GOT3 (cell line): ENCODE results near the gene FOXC1.

ENCODE experiments used
- DNase-seq: peaks from one replicate; lab custom pipeline; 2025; ENCODE audit warnings: mixed read lengths; lab: John Stamatoyannopoulos, UW

FOXC1 gene

DNA sequence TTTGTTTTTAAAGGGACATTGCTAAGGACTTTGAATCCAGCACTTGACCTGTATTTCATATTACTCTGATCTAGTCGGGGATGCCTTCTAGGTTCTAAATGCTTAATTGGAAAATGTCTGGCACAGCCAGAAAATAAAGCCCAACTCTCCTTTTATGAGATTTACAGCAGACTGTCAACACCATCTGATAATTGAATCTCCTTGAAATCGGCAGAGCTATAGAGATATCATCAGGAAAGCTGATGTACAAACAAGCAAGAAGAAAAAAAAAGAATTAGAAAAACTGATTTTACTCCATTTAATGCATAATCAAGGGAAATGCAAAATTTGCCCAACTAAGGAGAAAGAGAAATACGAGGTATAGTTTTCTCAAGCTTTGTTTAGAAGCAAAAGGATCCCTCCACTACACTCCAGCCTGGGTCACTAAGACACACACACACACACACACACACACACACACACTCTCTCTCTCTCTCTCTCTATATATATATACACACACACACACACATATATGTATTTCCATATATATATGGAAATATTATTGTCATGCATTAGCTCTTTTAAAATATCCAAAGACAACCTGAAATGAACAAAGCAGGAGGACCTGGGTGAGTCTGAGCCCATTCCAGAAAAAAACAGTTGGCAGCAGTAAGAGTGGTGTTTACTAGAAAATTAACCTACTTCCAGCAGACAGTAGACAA is 9.5 kb upstream of the FOXC1 start:
- no peak for DNase-seq

DNA sequence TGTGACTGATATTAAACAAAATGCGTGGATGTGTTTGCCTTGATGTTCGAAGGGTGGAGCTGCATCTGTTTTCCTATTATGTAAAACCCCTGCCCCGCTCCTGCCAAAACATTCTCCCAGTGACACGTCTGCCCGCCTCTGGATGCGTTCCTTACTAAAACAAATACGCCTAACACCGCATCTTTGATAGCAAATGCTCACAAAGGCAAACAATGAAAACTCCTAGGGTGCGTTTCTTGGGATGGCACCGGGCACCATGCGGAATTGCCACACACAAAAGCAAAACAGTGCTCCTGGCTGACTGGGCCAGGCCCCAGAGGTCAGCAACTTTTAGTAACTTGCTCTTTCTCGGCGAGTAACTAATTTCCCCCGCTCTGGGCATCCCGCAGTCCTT is 9.0 kb upstream of the FOXC1 start:
- no peak for DNase-seq

DNA sequence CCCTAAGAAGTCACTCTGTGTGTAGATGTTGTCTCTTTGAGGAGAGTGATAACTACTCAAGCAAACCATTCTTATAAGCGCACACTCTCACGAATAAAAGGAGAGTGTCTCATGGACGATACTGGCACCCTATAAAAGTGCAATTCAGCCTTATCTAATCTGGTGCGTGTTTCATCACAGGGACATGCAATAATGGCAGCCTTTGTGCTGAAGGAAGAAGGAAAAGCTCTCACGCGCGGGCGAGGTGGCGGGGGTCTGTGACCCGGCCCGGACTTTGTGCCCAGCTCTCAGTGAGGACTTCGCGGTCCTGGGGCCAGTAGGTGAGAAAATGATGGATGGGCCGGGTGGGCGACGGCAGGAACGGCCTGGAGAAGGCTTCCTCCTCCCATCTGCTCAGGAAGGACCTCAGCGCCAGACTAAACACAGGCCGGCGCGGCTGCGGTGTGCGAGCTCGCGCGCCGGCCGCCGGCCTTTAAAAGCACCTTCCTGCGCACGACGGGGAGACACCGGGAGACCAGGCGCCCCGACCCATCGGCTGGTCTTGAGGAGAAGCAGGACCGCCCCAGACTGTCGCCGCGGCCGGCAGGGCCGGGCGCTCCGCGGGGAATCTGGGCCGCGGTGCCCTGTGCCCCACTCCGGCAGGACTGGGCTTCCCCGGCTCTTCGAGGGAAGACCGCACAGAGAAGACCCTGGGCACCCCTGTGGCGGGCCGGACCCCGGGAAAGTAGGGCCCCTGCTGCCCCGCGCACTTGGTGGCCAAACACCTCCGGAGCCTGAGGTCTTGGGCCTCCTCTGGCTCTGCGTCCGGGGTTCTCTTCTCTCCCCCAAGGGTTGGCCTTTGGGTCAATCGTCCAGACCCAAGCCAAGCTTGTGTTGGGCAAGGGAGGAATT is 8.3 kb upstream of the FOXC1 start:
- DNase-seq = no peak

DNA sequence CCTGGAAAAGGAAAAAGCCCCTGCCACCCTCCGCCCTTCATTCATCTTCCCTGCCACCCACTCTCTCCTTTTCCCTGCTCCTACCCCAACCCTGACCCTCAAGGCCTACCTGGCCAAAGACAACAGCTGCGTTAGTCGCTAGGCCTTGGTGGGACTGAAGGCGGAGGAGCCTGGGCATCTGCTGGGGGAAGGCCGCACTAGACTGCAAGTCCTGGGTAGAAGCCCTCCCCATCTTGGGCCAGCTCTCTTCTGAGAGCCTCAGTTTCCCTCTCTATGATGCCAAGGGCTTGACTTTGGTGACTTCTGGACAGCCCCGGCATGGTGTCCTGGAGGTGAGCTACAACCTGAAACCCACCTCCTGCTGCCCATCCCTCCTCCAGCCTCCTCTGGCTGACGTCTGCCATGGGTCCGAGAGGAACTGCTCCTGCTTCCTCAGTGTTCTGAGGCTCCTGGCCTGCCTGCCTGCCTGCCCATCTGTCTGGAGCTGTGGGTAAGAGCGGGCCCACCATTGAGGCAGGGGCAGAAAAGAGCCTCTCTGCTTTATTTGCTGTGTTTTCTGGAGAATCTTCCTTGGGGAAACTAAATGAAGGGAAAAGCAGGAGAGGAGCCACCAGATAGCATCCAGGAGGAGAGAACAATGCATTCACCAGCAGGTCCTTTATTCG is 7.5 kb upstream of the FOXC1 start:
- DNase-seq = no peak

DNA sequence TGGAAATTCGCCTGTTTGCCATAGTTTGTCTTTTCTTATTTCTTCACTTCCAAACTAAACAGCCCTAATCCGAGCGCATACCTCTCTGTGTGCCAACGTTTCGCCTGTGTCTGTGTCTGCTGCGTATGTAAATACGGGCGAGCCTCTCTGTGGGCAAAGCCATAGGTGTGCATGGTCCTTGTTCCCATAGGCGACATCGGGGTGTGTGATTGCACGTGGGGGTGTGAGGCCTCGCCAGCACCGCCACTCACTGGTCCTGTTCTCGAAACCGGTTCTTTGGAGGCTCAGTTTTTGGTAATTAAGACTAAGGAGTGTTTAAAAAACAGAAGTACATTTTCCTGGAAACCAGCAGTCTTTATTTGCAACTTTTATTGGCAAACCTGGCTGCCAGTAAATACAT is 6.0 kb upstream of the FOXC1 start:
- DNase-seq = no peak

DNA sequence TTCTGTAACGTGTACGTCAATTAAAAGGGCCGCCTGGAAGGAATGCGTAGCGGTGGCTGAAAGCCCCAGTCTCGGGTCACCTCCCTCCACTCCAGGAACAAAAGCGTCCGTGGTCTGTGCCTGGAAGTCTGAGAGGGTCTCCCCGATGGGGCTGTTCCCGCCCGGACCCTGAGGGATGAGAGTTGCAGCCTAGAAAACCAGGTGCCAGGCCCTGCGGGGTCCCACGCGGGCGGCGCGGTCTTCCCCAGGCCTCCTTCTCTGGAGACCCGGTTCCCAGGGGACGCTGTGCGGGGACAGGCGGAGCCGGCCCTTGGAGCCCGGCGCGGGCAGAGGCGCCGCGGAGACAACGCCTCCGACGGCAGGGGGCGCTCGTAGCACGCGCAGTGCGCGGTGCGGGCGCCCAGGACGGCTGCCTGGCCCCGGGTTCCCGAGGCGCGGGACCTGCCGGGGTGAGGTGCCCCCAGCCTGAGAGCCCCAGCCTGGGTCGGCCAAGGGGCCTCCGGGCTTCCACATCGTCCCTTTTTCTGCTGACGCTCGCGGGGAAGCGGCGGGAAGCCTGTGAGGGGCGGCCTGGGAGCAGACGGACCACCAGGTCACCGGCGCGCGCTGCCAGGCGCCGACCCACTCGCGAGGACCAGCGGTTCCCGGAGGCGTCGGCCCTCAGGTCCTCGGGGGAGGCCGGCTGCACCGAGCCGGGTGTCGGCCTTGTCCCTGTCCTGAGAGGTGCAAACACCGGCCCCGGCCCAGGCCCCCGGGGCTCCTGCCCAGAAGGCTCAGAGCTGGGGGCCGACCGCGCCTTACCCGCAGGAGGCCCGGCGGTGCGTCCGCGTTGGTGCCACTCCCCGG is 5.3 kb upstream of the FOXC1 start:
- no peak for DNase-seq

DNA sequence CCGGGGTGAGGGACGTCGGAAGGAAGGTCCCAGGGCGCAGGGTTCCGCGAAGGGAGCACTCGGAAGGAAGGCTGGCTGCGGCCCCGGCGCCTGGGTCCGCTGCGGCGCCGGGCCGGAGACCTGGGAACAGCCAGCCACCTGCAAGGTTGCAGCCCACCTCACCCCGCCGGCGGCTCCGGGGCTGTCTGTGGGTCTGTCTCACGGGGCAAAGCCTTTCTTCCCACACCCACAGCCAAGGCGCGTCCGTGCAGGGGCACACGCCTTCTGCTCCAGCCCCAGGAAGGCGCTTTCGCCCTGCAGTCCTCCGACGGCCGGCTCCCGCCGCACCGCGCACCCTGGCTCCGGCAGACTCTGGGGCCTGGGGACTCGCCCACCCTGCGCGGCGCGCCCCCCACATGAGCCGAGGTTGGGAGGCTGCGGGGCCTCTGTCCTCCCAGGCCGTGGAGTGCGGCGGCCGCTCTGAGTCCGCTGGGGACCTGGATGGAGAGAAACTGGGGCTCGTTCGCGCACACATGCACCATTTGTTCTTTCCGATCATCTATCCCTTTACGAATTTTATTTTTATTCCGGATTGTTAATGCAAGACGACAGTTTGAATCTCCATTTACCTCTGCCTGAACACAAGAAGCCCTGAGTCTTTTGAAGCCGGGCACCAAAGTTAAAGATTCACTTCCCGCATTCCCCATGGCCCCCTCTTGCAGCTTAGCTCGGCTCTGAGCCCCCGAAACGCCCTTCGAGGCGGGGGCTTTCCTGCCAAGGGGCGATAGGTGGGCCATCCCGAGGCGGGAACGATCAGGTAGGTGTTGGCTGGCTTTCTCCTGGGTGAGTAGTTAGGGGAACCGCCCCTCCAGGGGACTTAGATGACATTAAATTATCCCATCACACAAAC is 4.5 kb upstream of the FOXC1 start:
- no peak for DNase-seq

DNA sequence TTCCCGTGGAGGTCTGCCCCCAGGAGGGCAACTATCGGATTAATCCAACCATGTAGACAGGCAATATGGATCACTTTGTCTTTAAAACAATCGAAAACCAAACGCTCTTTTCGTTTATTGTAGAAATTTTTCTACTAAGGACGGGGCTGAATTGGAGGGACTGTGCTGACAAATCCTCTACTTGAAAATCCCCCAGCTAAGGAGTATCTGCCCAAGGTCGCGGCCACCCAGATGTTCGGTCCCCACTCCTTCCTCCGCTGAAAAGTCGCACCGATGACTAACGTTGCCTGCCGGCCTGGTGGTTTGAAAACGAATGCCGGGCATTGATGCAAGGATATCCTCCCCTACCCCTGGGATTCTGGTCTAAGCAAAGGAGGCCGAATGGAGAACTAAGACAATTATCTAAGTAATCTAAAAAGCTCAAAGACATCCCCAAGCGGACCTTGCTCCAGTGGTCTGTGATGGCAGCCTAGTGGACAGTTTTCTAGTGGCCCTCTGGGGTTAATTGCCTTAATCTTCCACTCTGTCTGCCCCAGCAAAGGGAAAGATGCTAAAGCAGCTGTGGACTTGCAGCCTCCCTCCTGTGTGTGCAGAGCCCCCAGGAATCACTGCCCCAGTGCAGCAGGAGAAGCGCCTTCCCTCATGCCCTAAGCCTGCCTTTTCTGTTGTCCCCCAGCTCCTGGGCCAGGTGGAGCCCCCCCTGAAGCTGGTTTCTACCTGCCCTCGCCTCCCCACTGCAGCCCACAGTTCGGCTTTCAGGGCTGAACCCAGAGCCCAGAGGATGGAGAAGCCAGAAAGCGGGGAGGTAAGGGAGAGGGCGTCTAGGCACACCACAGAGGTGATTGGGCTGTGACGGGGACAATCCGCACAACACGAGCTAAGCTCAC is 3.6 kb upstream of the FOXC1 start:
- DNase-seq = no peak

DNA sequence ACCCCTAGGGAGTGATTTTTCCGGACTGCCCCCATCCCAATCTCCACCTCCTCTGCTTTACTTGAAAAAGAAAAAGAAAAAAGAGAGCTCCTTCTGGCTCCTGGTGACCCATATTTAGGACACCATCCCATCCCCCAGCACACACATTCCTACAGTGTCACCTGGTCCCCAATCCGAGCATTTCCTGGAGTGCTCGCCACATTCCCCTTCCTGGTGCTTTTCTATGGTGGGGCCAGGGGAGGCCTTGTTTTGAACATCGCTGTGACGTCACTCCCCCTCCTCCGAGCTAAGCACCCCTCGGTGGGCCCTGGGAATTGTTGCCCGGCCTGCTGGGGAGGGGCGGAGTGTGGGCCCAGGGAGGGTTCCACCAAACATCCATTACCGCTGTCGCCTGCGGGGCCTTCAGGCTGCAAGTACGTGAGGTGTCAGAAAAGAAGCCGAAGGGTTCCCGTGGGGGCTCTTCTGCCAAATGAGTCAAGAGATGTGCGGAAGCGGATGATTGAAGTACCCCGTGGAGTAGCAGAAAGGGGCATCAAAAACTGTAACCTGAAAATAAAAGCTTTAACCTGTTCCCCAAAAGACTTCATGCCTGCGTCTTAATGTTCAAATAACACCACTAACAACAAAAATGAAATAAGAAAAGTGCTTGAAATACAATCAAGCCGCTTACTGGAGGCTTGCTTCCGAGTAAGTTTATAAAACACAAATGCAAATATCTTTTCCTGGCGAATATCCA is 2.8 kb upstream of the FOXC1 start:
- DNase-seq = no peak

DNA sequence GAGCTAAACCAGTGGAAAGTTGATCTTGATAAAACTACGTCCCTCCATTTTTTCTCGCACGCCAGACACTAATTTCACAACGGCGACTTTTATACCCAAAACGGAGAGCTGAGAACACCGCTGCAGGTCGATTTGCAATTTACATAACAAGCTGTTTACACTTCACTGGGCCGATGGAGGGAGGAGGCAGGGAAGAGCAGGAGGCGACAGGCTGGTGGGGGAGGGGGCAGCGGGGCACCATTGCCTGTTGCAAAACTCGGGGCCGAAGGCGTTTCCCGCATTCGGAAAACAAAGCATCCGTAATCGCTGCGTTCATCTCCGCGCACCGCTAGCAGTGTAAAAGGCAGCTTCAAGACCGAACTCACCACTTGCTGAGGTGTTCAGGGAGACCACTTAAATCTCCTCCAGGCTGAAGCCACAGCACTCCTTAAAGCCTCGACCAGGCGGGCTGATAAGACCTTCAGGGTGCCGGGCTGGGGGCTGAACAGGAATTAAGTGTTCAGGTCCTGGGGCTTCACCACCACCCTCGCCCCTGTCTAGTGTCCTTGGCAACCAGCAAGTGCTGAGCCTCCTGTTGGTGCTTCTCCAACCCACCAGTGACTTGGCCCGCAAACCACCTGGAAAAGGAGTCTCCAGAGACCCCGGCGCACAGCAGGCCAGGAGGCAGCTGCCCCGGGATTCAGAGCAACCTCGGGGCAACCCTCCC is 2.0 kb upstream of the FOXC1 start:
- no peak for DNase-seq

DNA sequence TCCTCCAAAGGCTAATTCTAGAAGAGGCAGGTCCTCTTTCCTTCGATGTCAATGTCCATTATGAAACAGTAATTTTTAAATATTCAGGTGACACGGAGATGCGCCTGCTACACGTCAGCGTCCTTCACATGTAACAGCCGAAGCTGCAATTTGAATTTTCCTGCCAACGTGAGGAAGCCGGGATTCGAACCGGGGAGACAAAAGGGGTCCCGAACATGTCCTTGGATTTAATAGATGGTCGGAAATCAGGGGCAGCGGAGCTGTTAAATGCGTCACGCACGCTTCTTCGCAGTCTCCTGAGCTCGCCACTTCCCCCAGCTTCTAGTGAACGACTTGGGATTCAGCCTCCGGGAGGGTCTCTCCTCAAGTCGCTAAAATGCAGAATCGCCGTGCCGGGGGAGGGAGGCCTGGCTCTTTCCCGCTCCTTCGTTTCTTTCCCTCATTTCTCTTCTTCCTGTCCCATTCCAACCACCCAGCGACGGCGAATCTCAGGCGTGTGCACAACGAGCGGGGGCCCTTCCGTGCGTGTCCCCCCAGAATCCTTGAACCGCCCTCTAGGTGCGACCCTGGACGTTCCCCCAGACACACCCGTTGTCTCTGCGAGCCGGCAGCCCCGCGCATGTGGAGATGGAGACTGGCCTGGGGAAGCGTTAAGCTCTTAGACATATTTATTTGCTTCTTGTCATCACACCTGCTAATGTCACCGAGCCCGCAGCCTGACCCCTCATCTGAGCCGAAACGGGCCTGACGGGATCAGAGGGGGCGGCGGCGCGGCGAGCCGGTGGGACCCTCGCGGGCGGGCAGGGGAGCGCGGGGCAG is 1.3 kb upstream of the FOXC1 start:
- no peak for DNase-seq

DNA sequence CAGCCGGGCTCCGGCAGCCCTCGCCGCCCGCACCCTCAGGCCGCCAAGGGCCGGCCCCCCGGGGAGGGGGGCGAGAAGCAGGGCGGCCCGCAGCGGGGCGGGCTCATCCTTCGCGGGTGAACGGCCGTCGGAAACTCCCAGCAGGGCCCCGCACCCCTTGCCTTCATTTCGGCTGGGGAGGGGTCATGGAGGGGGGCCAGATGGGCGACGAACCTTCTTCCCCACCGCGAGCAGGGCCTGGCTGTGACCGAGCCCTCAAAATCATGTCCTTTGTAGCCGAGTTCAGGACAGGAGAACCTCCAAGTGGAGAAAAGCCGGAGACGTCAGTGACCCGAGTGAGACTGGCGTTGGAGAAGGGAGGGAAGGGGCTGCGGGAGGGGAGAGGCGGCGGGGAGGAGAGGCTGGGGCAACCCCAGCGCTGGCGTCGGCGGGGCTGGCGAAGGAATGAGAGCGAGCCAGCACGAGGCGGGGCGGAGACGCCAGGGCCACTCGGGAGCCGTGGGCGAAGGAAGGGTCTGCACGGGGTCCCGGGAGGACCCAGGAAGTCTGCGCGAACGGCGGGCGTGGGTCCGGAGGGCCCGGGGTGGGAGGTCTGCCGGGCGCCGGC is 571 bp upstream of the FOXC1 start:
- no peak for DNase-seq

DNA sequence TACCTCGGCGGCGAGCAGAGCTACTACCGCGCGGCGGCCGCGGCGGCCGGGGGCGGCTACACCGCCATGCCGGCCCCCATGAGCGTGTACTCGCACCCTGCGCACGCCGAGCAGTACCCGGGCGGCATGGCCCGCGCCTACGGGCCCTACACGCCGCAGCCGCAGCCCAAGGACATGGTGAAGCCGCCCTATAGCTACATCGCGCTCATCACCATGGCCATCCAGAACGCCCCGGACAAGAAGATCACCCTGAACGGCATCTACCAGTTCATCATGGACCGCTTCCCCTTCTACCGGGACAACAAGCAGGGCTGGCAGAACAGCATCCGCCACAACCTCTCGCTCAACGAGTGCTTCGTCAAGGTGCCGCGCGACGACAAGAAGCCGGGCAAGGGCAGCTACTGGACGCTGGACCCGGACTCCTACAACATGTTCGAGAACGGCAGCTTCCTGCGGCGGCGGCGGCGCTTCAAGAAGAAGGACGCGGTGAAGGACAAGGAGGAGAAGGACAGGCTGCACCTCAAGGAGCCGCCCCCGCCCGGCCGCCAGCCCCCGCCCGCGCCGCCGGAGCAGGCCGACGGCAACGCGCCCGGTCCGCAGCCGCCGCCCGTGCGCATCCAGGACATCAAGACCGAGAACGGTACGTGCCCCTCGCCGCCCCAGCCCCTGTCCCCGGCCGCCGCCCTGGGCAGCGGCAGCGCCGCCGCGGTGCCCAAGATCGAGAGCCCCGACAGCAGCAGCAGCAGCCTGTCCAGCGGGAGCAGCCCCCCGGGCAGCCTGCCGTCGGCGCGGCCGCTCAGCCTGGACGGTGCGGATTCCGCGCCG is 994 bp downstream of the FOXC1 start:
- no peak for DNase-seq

DNA sequence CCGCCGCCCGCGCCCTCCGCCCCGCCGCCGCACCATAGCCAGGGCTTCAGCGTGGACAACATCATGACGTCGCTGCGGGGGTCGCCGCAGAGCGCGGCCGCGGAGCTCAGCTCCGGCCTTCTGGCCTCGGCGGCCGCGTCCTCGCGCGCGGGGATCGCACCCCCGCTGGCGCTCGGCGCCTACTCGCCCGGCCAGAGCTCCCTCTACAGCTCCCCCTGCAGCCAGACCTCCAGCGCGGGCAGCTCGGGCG is 1.5 kb downstream of the FOXC1 start:
- no peak for DNase-seq

DNA sequence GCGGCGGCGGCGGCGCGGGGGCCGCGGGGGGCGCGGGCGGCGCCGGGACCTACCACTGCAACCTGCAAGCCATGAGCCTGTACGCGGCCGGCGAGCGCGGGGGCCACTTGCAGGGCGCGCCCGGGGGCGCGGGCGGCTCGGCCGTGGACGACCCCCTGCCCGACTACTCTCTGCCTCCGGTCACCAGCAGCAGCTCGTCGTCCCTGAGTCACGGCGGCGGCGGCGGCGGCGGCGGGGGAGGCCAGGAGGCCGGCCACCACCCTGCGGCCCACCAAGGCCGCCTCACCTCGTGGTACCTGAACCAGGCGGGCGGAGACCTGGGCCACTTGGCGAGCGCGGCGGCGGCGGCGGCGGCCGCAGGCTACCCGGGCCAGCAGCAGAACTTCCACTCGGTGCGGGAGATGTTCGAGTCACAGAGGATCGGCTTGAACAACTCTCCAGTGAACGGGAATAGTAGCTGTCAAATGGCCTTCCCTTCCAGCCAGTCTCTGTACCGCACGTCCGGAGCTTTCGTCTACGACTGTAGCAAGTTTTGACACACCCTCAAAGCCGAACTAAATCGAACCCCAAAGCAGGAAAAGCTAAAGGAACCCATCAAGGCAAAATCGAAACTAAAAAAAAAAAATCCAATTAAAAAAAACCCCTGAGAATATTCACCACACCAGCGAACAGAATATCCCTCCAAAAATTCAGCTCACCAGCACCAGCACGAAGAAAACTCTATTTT is 2.0 kb downstream of the FOXC1 start:
- no peak for DNase-seq
